ENCODE data around the gene ABCC6. TPM values are rescaled to one million over a fixed set of nuclear protein-coding genes. Genes with fewer than 3 reads are reported as not detected.

Gene ABCC6
- total RNA-seq, 1 experiment from 2014 or later = 2.7 TPM

DNA sequence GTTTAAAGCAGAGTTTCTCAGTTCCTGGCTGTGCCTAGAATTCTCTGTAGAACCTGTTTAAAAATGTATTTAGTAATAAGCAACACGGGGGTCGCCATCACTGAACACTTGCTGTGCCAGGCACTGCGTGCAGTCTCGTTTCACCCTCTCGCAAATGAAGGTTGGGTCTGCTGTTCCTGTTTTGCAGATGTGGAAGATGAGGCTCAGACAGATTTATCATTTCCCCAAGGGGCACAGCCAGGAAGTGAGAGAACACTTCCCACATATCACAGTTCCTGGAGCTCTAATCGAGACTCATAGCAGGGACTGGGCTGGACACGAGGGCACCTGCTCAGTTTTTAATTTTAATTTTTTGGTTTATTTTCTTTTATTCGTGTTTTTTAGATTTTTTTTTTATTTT is 122.7 kb downstream of the ABCC6 start:
- no peak for ATAC-seq
- no peaks in the 10 kb centered on the region for H3K9me3 ChIP-seq (ENCODE audit: control insufficient read depth in 1 of 2, insufficient read depth in 1 of 2, low read depth in 1 of 2, low read length in 2 of 2)
- H3K9me2 ChIP-seq (ENCODE audit: insufficient read depth) = no peaks in the 10 kb centered on the region
- no peaks in the 10 kb centered on the region for H4K20me1 ChIP-seq (ENCODE audit: insufficient read depth)
- H3K27me3 ChIP-seq (ENCODE audit: insufficient read depth, low read length) = no peaks in the 10 kb centered on the region
- no peak overlapping the region for H3K27ac ChIP-seq (ENCODE audit: low read depth, low read length)
- no TSS peak for BruUV-seq (replicated peaks)
- ChIA-PET RAD21 (ENCODE audit: low non-redundant PET in 1 of 2, low total read pairs in 2 of 2, uncharacterized antibody in 2 of 2, unreplicated experiment in 2 of 2) (no interaction called here), CTCF (no interaction called here), POLR2A (no interaction called here)
- TF ChIP-seq SRF (IDR thresholded peaks at IDR 0.05; ENCODE audit: low read depth) (no peak), POLR2AphosphoS5 (IDR thresholded peaks at IDR 0.05; ENCODE audit: low read depth, low read length) (no peak), JUND (IDR thresholded peaks at IDR 0.05) (no peak), RAD21 (IDR thresholded peaks at IDR 0.05; ENCODE audit: low read depth) (no peak), MAX (IDR thresholded peaks at IDR 0.05) (no peak), ZNF274 (IDR thresholded peaks at IDR 0.05; ENCODE audit: low read depth, low read length) (no peak), POLR2A (IDR thresholded peaks at IDR 0.05; ENCODE audit: borderline replicate concordance, extremely low read depth, insufficient read depth, insufficient read length) (no peak), ELF1 (IDR thresholded peaks at IDR 0.05; ENCODE audit: borderline replicate concordance, low read depth) (no peak), SP1 (IDR thresholded peaks at IDR 0.05; ENCODE audit: low read depth) (no peak), YY1 (IDR thresholded peaks at IDR 0.05; ENCODE audit: extremely low read depth, insufficient replicate concordance, low read depth, low read length) (no peak), CBX3 (IDR thresholded peaks at IDR 0.05; ENCODE audit: low read depth) (no peak)
- TF ChIP-seq, protein P1, sequence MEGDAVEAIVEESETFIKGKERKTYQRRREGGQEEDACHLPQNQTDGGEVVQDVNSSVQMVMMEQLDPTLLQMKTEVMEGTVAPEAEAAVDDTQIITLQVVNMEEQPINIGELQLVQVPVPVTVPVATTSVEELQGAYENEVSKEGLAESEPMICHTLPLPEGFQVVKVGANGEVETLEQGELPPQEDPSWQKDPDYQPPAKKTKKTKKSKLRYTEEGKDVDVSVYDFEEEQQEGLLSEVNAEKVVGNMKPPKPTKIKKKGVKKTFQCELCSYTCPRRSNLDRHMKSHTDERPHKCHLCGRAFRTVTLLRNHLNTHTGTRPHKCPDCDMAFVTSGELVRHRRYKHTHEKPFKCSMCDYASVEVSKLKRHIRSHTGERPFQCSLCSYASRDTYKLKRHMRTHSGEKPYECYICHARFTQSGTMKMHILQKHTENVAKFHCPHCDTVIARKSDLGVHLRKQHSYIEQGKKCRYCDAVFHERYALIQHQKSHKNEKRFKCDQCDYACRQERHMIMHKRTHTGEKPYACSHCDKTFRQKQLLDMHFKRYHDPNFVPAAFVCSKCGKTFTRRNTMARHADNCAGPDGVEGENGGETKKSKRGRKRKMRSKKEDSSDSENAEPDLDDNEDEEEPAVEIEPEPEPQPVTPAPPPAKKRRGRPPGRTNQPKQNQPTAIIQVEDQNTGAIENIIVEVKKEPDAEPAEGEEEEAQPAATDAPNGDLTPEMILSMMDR (IDR thresholded peaks at IDR 0.05 in 2 of 3, conservative IDR thresholded peaks at IDR 0.05 in 1 of 3; ENCODE audit: borderline replicate concordance in 1 of 3, insufficient read depth in 1 of 3, low read depth in 2 of 3, low read length in 2 of 3) = no peak
- no peak overlapping the region for H3K4me3 ChIP-seq (replicated peaks in 1 of 2; ENCODE audit: low read depth in 1 of 2, low read length in 2 of 2)
- intact Hi-C loops (cut with micrococcal nuclease) = no loop called here
- H2AFZ ChIP-seq (ENCODE audit: low read depth, low read length, poor library complexity, severe bottlenecking) = no peak overlapping the region
- DNase-seq (ENCODE audit: low read depth, low spot score) = no peak
- H3K4me1 ChIP-seq (ENCODE audit: control insufficient read depth in 1 of 2, insufficient read depth in 2 of 2, low read length in 2 of 2) = no peaks in the 10 kb centered on the region
- H3K9ac ChIP-seq (ENCODE audit: low read length) = no peak overlapping the region
- H3K36me3 ChIP-seq (ENCODE audit: control insufficient read depth in 1 of 2, insufficient read depth in 2 of 2, low read length in 2 of 2) = peaks cover 21 to 31% of the 10 kb centered on the region in 2 experiments; a peak in 3 of 4 replicates
- H3K79me2 ChIP-seq (ENCODE audit: insufficient read depth, low read length) = no peaks in the 10 kb centered on the region
- H3K4me2 ChIP-seq (ENCODE audit: low read length) = no peak overlapping the region

Measured in HCT116 (cell line).